DND-41 (cell line): ENCODE results near the gene CD300A.

Experiments
- ATAC-seq: fragments of 200-7000 bp; cut with Tn5 transposase; 3 replicates; pipeline ENCODE4 v1.9.1; 2021; ENCODE audit warnings: low read depth; ENCODE audit not compliant: insufficient read depth
- DNase-seq: peaks from one replicate; pipeline ENCODE4 v3.0.0-alpha.2; 2020
- H2AFZ ChIP-seq: 2 replicates; pipeline ENCODE4 v1.6.0; 2012; ENCODE audit warnings: low read depth, low read length
- H3K27ac ChIP-seq: 2 replicates; pipeline ENCODE4 v1.5.1; 2012; ENCODE audit warnings: low read length, inconsistent platforms
- H3K27me3 ChIP-seq: fragments of 200-600 bp; sonication (generic); 2 replicates; pipeline ENCODE4 v1.6.0; 2012; ENCODE audit warnings: low read length, mild to moderate bottlenecking, inconsistent platforms; ENCODE audit not compliant: insufficient read depth, poor library complexity
- H3K36me3 ChIP-seq: 2 replicates; pipeline ENCODE4 v1.5.1; 2012; ENCODE audit warnings: low read length, inconsistent platforms; ENCODE audit not compliant: insufficient read depth
- H3K4me1 ChIP-seq: 2 replicates; pipeline ENCODE4 v1.5.1; 2012; ENCODE audit warnings: mild to moderate bottlenecking, low read length; ENCODE audit not compliant: insufficient read depth
- H3K4me2 ChIP-seq: 2 replicates; pipeline ENCODE4 v1.6.0; 2012; ENCODE audit warnings: mild to moderate bottlenecking, moderate library complexity, low read length, inconsistent platforms; ENCODE audit not compliant: insufficient read depth
- H3K4me3 ChIP-seq, 2 experiments: fragments of 200-600 bp in 1 of 2; shearing (Covaris generic) in 1 of 2; 2 replicates each; pipeline ENCODE4 v1.5.1; 2012 to 2016; ENCODE audit warnings: inconsistent platforms in 2 of 2, low read length in 2 of 2, mild to moderate bottlenecking in 2 of 2, low read depth in 1 of 2, moderate library complexity in 1 of 2
- H3K79me2 ChIP-seq: 2 replicates; pipeline ENCODE4 v1.6.0; 2012; ENCODE audit warnings: low read length, inconsistent platforms; ENCODE audit not compliant: insufficient read depth
- H3K9ac ChIP-seq: 2 replicates; pipeline ENCODE4 v1.6.0; 2012; ENCODE audit warnings: low read depth, mild to moderate bottlenecking, inconsistent platforms, low read length, moderate library complexity
- H3K9me3 ChIP-seq: 2 replicates; pipeline ENCODE4 v1.5.1; 2012; ENCODE audit warnings: low read length, moderate library complexity, mild to moderate bottlenecking, inconsistent platforms; ENCODE audit not compliant: insufficient read depth, severe bottlenecking
- H4K20me1 ChIP-seq: 2 replicates; pipeline ENCODE4 v1.6.0; 2012; ENCODE audit warnings: low read length; ENCODE audit not compliant: insufficient read depth
- EZH2 ChIP-seq: IDR thresholded peaks from 3 replicates; pipeline ENCODE4 v1.6.1; 2012; ENCODE audit warnings: borderline replicate concordance, low read depth, mild to moderate bottlenecking, moderate library complexity, low read length, inconsistent platforms; ENCODE audit not compliant: severe bottlenecking
- TF ChIP-seq, protein P1 (sequence below): IDR thresholded peaks from 2 replicates; pipeline ENCODE4 v1.5.1; 2012; ENCODE audit warnings: borderline replicate concordance, low read length, moderate library complexity, mild to moderate bottlenecking; ENCODE audit not compliant: poor library complexity, severe bottlenecking; ENCODE audit errors: extremely low read depth

The CD300A gene

DNA sequence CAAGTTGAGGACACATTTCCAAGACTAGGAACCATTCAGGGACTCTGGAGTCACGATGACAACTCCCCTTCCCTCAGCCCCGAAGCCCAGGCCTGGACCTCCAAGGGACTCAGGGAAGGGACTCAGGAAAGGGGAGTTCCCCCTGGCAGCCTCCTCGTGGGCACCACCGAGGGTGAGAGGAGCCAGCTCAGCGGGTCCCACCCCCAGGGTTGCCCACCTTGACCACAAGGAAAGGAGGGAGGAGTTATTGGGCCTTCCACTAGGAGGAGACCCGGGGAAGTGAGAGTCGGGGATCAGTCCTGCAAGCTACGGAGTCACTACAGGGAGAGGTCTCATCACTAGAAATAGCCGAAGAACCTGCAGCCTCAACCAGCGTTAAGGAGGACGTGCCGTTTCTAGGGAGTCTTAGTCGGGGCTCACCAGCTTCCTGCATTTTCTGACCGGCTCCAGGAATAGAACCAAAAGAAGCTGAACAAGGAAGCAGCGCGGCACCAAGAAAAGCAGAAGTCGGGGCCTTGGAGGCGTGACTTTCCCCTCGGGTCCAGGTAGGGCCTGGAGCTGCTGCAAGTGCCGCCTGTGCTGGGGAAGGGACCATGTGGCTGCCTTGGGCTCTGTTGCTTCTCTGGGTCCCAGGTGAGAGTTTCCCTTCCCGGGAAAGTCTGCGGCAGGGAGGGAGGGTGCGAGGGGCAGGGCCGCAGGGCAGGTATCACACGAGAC lies at the start of gene CD300A:
CD300A (plus strand) TSS at position 524 of the 717 bp plus-strand sequence; CDS start at position 594, 70 bp downstream.
- peak within 1 kb of the TSS; percentile 64 for H3K27ac ChIP-seq
- H3K9ac ChIP-seq: peak within 1 kb of the TSS; percentile 52
- H3K27me3 ChIP-seq: peaks cover 31% of the 10 kb centered on the region
- H3K4me1 ChIP-seq: peaks cover 64% of the 10 kb centered on the region
- H3K9me3 ChIP-seq: no peaks in the 10 kb centered on the region
- no peak within 1 kb of the TSS for H2AFZ ChIP-seq
- peaks cover 7% of the 10 kb centered on the region; the same call in 1 of the 2 replicates for H3K79me2 ChIP-seq
- peaks cover 34% of the 10 kb centered on the region for H4K20me1 ChIP-seq
- ATAC-seq (0 out of 3 replicates have a peak, but pooled peaks have one; percentile 1), DNase-seq (peak; percentile 37)
- H3K4me3 ChIP-seq: peak within 1 kb of the TSS; percentile 8 to 56; a peak in 3 of 4 replicates
- peak; percentile 98 for TF ChIP-seq EZH2
- TF ChIP-seq, protein P1, sequence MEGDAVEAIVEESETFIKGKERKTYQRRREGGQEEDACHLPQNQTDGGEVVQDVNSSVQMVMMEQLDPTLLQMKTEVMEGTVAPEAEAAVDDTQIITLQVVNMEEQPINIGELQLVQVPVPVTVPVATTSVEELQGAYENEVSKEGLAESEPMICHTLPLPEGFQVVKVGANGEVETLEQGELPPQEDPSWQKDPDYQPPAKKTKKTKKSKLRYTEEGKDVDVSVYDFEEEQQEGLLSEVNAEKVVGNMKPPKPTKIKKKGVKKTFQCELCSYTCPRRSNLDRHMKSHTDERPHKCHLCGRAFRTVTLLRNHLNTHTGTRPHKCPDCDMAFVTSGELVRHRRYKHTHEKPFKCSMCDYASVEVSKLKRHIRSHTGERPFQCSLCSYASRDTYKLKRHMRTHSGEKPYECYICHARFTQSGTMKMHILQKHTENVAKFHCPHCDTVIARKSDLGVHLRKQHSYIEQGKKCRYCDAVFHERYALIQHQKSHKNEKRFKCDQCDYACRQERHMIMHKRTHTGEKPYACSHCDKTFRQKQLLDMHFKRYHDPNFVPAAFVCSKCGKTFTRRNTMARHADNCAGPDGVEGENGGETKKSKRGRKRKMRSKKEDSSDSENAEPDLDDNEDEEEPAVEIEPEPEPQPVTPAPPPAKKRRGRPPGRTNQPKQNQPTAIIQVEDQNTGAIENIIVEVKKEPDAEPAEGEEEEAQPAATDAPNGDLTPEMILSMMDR: no peak
- no peaks in the 10 kb centered on the region for H3K36me3 ChIP-seq
- peak within 1 kb of the TSS; percentile 64 for H3K4me2 ChIP-seq

DNA sequence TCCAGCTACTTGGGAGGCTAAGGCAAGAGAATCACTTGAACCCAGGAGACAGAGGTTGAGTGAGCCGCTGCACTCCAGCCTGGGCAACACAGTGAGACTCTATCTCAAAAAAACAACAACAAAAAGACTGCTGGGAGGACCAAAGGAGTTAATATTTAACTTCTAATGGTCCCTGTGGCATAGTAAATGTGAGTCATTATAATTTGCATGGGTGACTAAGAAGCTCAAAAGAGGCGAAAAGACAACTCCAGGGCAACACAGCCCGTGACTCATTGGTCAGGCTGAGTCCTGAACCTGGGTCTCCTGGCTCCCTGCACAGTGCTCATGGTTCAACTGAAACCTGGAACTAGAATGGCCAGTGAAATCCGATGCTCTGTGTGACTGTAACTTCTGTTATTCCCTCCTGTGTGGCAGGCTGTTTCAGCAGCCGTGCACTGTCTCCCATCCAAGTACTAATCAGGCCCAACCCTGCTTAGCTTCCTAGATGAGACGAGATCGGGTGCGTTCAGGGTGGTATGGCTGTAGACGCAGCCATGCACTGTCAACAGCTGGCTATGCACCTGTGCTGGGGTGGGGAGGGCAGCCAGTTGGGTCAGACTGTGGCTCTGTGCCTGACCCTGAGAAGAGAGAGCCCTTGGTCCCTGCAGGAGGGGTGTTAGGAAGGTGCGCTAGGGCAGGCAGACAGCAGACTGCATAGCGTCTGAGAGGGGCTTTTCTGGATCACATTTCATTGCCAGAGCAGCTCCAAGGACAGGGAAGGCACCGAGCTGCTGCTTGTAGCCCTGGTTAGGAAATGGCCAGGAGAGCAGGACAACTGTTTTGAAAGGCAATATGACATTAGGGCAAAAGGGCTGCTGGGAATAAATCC lies 49.0 kb upstream of the CD300A start:
- H4K20me1 ChIP-seq: no peaks in the 10 kb centered on the region
- H3K27me3 ChIP-seq: no peaks in the 10 kb centered on the region
- TF ChIP-seq, protein P1: no peak
- no peak for TF ChIP-seq EZH2
- H3K4me1 ChIP-seq: peaks cover 6% of the 10 kb centered on the region; the same call in 1 of the 2 replicates
- no peak overlapping the region for H2AFZ ChIP-seq
- H3K4me3 ChIP-seq: no peak overlapping the region
- no peak for ATAC-seq
- H3K36me3 ChIP-seq: no peaks in the 10 kb centered on the region
- H3K9ac ChIP-seq: no peak overlapping the region
- H3K4me2 ChIP-seq: no peak overlapping the region
- H3K9me3 ChIP-seq: no peaks in the 10 kb centered on the region
- no peak overlapping the region for H3K27ac ChIP-seq
- H3K79me2 ChIP-seq: no peaks in the 10 kb centered on the region
- no peak for DNase-seq

DNA sequence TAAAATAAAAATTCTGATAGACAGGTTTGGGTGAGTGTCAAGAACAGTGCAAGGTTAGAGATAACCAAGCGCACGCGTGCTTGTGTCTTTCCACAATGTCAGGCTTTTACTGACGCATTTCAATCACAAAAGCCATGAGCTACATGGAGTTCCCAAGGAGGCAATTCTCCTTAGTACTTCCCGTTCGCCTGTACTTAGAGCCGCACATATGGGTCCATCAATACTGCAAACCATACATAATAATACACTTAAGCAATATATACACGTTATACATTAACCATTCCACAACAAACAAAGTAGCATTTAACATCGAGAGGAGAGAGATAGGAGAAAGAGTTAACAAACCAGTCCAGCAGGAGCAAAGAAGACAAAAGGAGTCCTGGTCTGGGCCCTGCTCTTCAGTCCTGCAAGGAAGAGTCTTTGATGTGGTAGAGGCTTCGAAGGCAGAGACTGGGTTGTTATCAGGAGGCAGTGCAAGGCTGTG lies 46.5 kb upstream of the CD300A start:
- Histone ChIP-seq H3K36me3 (no peaks in the 10 kb centered on the region), H3K4me2 (no peak overlapping the region), H3K4me3 (no peak overlapping the region), H3K79me2 (no peaks in the 10 kb centered on the region), H3K27ac (no peak overlapping the region), H3K27me3 (no peaks in the 10 kb centered on the region), H2AFZ (no peak overlapping the region), H3K9ac (no peak overlapping the region), H3K9me3 (no peaks in the 10 kb centered on the region), H3K4me1 (peaks cover 6% of the 10 kb centered on the region; the same call in 1 of the 2 replicates), H4K20me1 (no peaks in the 10 kb centered on the region)
- no peak for TF ChIP-seq EZH2
- TF ChIP-seq, protein P1: no peak
- DNase-seq (no peak), ATAC-seq (no peak)
